ENCODE results near the gene NPIPB6. TPM values are rescaled to one million over a fixed set of nuclear protein-coding genes. Genes with fewer than 3 reads are reported as not detected.
A peak's percentile ranks its signal among the peaks of the same experiment; 100 is the strongest.
"Not testable (repeated sequence)": the region's sequence is repeated elsewhere in the genome, so short reads cannot be mapped to it uniquely, and the experiment has no call there.

The NPIPB6 gene
- 0.07 and 0.42 TPM in 2 replicates for total RNA-seq (2014; rRNA removed; shearing (Covaris generic))

DNA sequence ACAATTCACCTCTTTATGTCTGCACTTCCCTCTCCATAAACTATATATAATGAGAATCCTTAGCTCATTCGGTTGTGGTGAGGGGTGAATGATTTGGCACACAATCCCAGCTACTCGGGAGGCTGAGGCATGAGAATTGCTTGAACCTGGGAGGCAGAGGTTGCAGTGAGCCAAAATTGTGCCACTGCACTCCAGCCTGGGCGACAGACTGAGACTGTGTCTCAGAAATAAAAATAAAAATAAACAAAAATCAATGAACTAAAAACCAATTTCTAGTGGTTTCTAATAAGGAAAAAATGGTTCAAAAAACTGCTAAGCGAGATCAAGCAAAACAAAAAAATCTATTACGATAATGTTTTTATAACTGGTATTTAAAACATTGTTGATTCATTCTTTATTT lies at the start of gene NPIPB6:
TSS of gene NPIPB6 (minus strand) at position 101 of the 400 bp plus-strand sequence. CDS start 686 bp downstream, outside the sequence.
- not testable (repeated sequence) for DNase-seq (ENCODE audit: low read depth)

- DNase-seq (ENCODE audit: low read depth): not testable (repeated sequence)
Measured at GRCh38 chr16:28403220-28404072, 40.1 kb upstream of the NPIPB6 start, which contains the start of gene EIF3CL. Gene EIF3CL (minus strand): TSS chr16:28403841. CDS start chr16:28403618, 223 bp downstream.

DNA sequence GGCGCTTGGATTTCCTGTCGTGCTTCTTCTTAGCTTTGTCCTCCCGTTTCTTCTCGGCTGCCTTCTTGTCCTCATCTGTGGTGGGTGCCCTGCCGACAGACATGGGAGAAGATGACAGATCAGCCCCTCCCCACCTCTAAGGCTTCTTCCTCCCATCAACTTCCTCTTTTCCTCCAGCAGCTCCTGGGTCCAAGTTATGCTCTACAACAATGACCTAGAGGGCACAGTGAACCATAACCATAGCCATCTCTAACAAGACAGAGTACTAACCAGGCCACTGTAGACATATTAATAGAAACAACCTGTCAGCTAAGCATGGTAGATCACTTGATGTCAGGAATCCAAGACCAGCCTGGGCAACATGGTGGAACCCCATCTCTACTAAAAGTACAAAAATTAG lies 28.7 kb upstream of the NPIPB6 start:
- DNase-seq (ENCODE audit: low read depth): not testable (repeated sequence)

DNA sequence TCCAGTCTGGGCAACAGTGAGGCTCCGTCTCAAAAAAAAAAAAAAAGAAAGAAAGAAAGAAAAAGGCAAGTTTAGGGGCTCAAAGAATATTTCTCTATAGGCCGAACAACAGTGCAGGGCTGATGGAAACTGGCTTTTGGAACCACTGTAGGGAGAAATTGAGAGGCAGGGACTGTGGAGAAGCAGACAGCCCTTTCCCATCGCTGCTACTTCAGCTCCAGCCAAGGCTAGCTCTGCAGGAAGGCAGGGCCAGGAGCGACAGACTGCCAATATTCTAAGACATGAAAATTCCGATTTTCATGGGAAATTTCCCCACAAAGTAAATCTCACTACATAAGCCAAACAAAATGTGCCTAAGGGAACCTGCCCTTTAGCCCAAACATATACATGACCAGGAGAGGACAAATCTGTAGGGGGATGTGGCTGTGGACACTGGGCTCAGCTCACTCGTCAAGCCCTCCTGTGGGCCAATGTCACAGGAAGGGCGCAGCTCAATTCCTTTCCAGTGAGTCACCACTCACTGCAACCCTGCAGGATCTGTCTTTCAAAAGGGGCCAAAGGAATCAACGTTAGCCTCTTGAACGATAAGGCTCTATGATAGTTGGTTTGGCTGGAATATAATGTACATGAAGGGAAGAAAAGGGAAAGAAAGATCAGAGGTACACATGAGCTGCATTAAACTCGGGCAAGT lies 19.0 kb upstream of the NPIPB6 start:
- DNase-seq (ENCODE audit: low read depth): not testable (repeated sequence)

DNA sequence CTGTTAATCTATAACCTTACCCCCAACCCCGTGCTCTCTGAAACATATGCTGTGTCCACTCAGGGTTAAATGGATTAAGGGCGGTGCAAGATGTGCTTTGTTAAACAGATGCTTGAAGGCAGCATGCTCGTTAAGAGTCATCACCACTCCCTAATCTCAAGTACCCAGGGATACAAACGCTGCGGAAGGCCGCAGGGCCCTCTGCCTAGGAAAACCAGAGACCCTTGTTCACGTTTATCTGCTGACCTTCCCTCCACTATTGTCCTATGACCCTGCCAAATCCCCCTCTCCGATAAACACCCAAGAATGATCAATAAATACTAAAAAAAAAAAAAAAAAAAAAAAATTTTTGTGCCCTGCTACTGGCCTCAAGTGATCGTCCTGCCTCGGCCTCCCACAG lies 14.5 kb upstream of the NPIPB6 start:
- DNase-seq (ENCODE audit: low read depth): not testable (repeated sequence)

- not testable (repeated sequence) for DNase-seq (ENCODE audit: low read depth)
Measured at GRCh38 chr16:28377108-28377625, 13.9 kb upstream of the NPIPB6 start.

- DNase-seq (ENCODE audit: low read depth): not testable (repeated sequence)
Measured at GRCh38 chr16:28375115-28375514, 11.8 kb upstream of the NPIPB6 start.

GRCh38 chr16:28374281-28374680 lies 11.0 kb upstream of the NPIPB6 start:
- DNase-seq (ENCODE audit: low read depth): not testable (repeated sequence)

DNA sequence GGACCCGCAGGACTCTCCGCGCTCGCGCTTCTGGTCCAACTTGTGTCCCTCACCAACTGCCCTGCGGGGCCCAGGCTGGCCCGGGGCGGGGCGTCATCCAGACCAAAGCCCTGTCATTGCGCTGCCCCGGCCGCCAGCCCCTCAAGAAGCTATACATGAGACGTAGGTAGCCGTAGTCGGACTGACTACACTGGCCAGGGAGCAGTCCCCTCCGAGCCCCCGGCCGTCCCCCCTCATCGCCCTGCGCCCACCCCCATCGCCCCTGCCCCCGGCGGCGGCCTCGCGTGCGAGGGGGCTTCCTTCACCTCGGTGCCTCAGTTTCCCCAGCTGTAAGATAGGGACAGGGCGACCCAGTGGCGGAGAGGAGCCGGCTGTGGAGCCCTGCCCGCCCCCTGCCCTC lies 4.6 kb upstream of the NPIPB6 start:
- not testable (repeated sequence) for DNase-seq (ENCODE audit: low read depth)

GRCh38 chr16:28364268-28365173 lies 1.2 kb upstream of the NPIPB6 start:
- DNase-seq (ENCODE audit: low read depth): not testable (repeated sequence)

DNA sequence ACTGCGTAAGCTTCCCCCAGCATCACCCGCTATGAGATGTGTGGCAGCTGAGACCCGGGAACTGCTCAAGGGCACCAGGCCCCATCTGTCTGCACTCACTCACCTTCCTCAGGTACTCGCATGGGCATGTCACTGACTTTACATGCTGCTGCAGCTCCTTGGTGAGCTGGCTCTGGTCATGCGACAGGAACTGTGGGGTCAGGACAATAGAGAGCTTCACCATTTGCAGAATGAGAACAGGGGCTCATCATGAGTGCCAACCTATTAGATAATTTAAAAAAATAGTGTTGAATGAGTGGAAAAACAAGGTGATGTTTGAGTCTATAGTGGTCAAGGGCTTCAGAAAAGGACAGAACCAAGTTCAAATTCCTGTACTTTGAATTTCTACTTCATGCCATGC lies 708 bp downstream of the NPIPB6 start:
- DNase-seq (ENCODE audit: low read depth): not testable (repeated sequence)

DNA sequence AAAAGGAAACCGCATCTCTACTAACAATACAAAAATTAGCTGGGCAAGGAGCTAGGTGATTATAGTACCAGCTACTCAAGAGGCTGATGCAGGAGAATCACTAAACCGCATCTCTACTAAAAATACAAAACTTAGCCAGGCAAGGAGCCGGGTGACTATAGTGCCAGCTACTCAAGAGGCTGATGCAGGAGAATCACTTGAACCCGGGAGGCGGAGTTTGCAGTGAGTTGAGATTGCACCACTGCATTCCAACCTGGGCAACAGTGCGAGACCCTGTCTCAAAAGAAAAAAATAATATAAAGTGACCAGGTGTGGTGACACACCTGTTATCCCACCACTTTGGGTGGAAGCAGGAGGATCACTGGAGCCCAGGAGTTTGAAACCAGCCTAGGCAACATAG lies 25.1 kb downstream of the NPIPB6 start:
- not testable (repeated sequence) for DNase-seq (ENCODE audit: low read depth)

DNA sequence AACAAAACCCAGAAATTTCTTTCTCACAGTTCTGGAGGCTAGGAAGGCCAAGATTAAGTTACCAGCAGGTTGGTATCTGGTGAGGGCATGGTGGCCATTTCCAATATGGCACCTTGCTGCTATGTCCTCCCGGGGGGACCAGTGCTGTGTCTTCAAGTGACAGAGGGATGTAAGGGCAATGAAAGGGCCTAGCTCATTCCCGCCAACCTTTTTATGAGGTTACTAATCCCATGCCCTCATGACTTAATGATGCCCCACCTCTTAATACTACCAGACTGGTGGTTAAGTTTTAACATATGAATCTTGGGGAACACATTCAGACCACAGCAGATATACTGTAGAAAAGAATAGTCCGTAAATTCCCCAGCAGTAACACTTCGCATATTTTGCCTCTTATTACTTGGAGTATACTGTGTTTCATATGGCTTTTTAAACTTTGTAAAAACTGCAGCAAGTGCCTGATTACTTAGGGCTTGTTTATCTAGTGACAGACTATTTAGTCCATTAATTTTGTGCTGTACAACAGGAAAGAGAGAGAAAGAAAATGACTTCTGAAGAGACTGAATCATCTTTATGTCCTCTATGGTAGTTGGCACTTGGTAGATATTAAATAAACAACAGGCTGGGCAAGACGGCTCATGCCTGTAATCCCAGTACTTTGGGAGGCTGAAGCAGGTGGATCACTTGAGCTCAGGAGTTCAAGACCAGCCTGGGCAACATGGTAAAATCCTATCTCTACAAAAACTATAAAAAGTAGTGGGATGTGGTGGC lies 26.2 kb downstream of the NPIPB6 start:
- peak; percentile 38 for DNase-seq (ENCODE audit: low read depth)

- not testable (repeated sequence) for DNase-seq (ENCODE audit: low read depth)
Measured at GRCh38 chr16:28335678-28336077, 27.6 kb downstream of the NPIPB6 start.

GRCh38 chr16:28332632-28333031 lies 30.7 kb downstream of the NPIPB6 start:
- DNase-seq (ENCODE audit: low read depth): not testable (repeated sequence)

GRCh38 chr16:28330981-28331380 lies 32.3 kb downstream of the NPIPB6 start:
- DNase-seq (ENCODE audit: low read depth): not testable (repeated sequence)

DNA sequence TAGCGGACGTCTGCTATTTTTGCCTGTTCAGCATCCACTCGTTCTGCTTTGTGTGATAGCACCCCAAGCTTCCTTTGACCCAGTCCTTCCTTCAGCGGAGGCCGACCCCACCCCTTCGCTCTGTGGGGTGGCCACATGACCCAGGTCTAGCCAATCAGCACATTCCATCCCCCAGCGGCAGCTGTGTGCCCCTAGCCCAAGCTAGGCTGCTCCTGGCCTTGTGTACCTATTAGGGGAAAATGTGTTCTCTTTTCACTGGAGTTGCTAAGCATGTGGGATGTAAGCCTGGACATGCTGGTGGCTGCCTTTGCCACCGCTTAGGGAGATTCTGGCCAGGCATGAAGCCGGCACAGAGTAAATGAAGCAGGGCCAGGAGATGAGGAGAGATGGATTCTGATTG lies 33.1 kb downstream of the NPIPB6 start:
- DNase-seq (ENCODE audit: low read depth): not testable (repeated sequence)

GRCh38 chr16:28326881-28327610 lies 36.3 kb downstream of the NPIPB6 start:
- DNase-seq (ENCODE audit: low read depth): peak; percentile 50

- no peak for DNase-seq (ENCODE audit: low read depth)
Measured at GRCh38 chr16:28324887-28325279, 38.4 kb downstream of the NPIPB6 start.

Measured in M059J (cell line).